ENCODE data around the gene RINT1.
"Not testable (repeated sequence)": the region's sequence is repeated elsewhere in the genome, so short reads cannot be mapped to it uniquely, and the experiment has no call there.

GRCh38 chr7:105527737-105528136, 4.3 kb upstream of the RINT1 start:
- TF ChIP-seq CTCF, POLR2A (IDR thresholded peaks at IDR 0.05): not testable (repeated sequence)

Data from esophagus squamous epithelium (tissue), 4 donors.